ENCODE measurements around the gene GFAP. TPM values are rescaled to one million over a fixed set of nuclear protein-coding genes. Genes with fewer than 3 reads are reported as not detected.
A peak's percentile ranks its signal among the peaks of the same experiment; 100 is the strongest.

GFAP gene
- total RNA-seq, 2 donors from 2014 or later, result 2.3 to 4.0 TPM

DNA sequence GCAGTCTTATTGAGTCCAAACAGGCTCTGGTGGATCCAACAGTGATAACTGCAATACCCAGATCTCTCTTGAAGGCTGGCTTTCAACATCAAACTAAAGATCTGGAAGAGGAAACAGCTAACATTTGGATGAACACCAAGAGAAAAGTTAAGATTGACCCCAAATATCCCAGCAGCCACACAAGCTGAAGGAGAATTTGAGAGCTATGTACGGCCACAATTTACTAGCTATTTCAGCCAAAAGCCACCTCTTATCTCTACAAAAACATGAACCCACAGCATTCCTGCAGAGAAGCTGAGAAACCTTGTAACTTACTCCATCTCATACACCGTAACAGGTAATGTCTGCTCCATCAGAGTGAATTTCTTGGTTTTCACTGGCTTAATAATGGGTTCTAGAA, 30.4 kb downstream of the GFAP start:
- no peak for DNase-seq
- intact Hi-C loops (cut with DNase I), result no loop called here
- ATAC-seq, result no peak

GRCh38 chr17:44881145-44881544, 34.2 kb downstream of the GFAP start:
- ATAC-seq, result no peak
- DNase-seq, result no peak
- intact Hi-C loops (cut with DNase I), result no loop called here

- DNase-seq (no peak), ATAC-seq (no peak)
- intact Hi-C loops (cut with DNase I), result no loop called here
These were observed 35.2 kb downstream of the GFAP start for GRCh38 chr17:44880062-44880461.

- DNase-seq (no peak), ATAC-seq (no peak)
- intact Hi-C loops (cut with DNase I), result no loop called here
These were observed 35.9 kb downstream of the GFAP start for GRCh38 chr17:44879376-44879775.

DNA sequence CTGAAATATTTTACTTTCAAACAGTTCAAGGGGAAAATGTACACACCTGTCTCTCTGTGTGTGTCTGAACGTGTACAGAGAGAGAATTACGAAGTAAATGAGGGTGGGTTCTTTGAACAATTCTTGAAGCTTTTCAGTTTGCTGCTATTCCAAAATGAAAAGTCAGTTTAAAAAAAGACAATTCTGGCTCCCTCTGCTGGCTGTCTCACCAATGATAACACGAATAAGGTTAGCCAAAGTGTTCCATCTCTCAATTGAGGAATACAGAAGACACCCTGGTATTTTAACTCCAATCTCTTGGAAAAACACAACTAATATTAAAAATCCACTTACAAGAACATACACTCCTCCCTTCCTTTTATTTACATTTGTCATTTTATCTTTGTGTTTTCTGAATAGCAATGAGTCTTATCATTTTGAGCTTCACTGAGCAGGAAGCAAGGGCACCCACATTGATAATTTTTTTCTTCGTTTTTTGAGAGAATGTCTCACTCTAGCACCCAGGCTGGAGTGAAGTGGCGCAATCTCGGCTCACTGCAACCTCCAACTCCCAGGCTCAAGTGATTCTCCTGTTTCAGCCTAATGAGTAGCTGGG, 36.6 kb downstream of the GFAP start:
- intact Hi-C loops (cut with DNase I), result no loop called here
- peak in 1 of 2 donors; percentile 26 for ATAC-seq
- DNase-seq, result no peak

DNA sequence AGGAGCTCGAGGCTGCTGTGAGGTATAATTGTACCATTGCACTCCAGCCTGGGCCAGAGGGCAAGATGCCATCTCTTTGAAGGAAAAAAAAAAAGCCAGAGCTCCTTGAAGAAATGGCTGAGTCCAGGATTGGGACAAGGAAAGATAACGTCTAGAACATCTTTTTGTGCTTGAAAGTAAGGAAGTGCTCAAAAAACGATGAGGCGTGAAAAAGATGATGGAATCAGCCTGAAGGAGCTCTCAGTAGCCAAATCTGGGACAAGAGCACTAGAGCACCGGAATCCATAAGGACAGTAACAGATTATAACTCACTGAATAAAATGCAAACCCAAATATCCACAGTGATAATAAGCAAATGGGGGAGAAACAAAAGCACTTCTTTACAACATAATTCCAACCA, 38.2 kb downstream of the GFAP start:
- no peak for DNase-seq
- no peak for ATAC-seq
- intact Hi-C loops (cut with DNase I), result no loop called here

- ATAC-seq (no peak), DNase-seq (no peak)
- intact Hi-C loops (cut with DNase I), result no loop called here
These were observed 39.5 kb downstream of the GFAP start for GRCh38 chr17:44875761-44876160.

DNA sequence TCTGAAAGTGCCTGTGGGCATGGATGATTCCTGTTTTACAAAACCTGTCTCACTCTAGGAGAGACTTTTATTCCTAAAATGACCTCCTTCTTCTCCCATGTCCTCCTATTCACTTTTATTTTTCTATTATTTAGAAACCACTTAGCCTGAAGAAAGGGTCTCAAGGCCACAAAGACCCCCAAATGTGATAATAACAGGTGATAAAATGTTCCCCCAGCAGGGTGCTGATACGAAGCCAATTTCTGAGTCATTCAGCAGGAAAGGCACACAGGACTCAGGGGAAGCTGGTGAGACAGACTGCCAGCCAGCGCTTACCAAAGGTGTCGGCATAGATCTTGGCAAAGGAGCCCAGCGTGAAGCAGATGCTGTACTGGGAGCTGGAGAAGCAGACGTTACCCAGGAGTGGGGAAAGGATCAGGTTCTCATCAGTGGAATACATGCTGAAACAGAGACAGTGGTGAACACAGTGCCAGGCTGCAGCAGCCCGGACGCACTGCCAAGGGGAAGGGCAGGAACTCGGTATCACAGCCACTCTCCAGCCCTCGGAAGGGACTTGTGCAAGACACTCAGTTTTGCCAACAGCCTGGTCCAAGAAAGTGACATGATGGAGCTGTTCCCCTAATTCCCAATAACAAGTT, 43.0 kb downstream of the GFAP start:
- peak; percentile 90 to 93 for ATAC-seq
- intact Hi-C loops (cut with DNase I), result loop anchor here in 1 of 2 donors (5.0 kb wide), 1 partner anchor 95 kb away; no protein-coding TSS in a partner anchor
- DNase-seq, result peak; percentile 58

- ATAC-seq (peak in 1 of 2 donors; percentile 6), DNase-seq (no peak)
- intact Hi-C loops (cut with DNase I), result loop anchor here in 1 of 2 donors (5.0 kb wide), 1 partner anchor 94 kb away; no protein-coding TSS in a partner anchor
These were observed 43.7 kb downstream of the GFAP start for GRCh38 chr17:44871556-44871955.

- ATAC-seq (no peak), DNase-seq (no peak)
- intact Hi-C loops (cut with DNase I), result no loop called here
These were observed 47.5 kb downstream of the GFAP start for GRCh38 chr17:44867841-44868240.

DNA sequence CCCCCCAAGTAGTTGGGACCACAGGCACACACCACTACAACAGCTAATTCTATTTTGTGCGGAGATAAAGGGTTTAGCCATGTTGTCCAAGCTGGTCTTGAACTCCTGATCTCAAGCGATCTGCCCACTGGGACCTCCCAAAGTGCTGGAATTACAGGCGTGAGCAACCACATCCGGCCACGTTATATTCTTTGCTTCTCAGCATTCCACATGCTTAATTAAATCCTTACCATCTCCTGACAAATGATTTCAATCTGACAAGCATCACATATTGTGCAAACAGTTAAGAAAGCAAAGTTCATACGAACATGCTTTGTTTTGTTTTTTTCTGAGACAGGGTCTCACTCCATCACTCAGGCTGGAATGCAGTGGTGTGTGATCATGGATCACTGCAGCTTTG, 49.4 kb downstream of the GFAP start:
- ATAC-seq, result no peak
- no peak for DNase-seq
- intact Hi-C loops (cut with DNase I), result loop anchor here in 1 of 2 donors (1.0 kb wide), 1 partner anchor 91 kb away; no protein-coding TSS in a partner anchor

DNA sequence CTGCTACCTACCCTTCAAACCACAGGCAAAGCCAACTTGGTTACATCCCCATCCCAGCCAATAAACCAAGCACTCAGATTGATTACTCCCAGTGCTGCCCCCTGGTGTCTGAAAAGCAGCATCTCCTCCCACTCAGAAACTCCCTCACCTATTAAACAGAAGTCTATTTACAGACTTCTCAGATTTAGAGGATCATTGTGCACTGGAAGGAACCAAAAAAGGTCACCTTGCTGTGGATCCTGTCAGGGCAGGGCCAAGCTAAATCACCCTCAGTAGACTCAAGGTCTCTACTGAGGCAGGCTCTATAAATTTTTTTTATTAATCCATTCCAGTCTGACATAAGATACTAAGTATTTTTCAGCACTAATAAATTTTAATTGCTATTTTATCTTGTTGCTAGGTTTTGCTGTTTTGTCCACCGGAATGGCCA, 50.1 kb downstream of the GFAP start:
- ATAC-seq (peak; percentile 75 to 79), DNase-seq (peak; percentile 55)
- intact Hi-C loops (cut with DNase I), result loop anchor here in 1 of 2 donors (1.0 kb wide), 1 partner anchor 90 kb away; no protein-coding TSS in a partner anchor

- no peak for DNase-seq
- intact Hi-C loops (cut with DNase I), result loop anchor here in 1 of 2 donors (1.0 kb wide), 1 partner anchor 90 kb away; no protein-coding TSS in a partner anchor
These were observed 50.5 kb downstream of the GFAP start for GRCh38 chr17:44864831-44865230.

GRCh38 chr17:44863061-44863918, 52.0 kb downstream of the GFAP start:
- ATAC-seq (no peak), DNase-seq (no peak)
- intact Hi-C loops (cut with DNase I), result no loop called here

More at GRCh38 chr17:44864831-44865230, 50.5 kb downstream of the GFAP start:
- ATAC-seq, result peak; percentile 9 to 10

GRCh38 chr17:44862278-44862914, 52.9 kb downstream of the GFAP start:
- no peak for ATAC-seq
- intact Hi-C loops (cut with DNase I), result no loop called here
- no peak for DNase-seq

- no peak for ATAC-seq
- no peak for DNase-seq
- intact Hi-C loops (cut with DNase I), result no loop called here
These were observed 55.6 kb downstream of the GFAP start for GRCh38 chr17:44859701-44860100.

- ATAC-seq (no peak), DNase-seq (no peak)
- intact Hi-C loops (cut with DNase I), result no loop called here
These were observed 61.1 kb downstream of the GFAP start for GRCh38 chr17:44854192-44854591.

Data from left cardiac atrium (tissue), 4 donors.